Endothelial cell (in vitro differentiated cells): ENCODE data around the gene ZNF407. TPM values are rescaled to one million over a fixed set of nuclear protein-coding genes. Genes with fewer than 3 reads are reported as not detected.

Experiments
- DNase-seq: peaks from one replicate; pipeline ENCODE4 v3.0.0; 2021; ENCODE audit warnings: low spot score
- H3K27ac Mint-ChIP-seq: one replicate; pipeline ENCODE4 v1.8.0; 2021; ENCODE audit warnings: mixed read lengths, inconsistent platforms; ENCODE audit not compliant: unreplicated experiment
- H3K27me3 Mint-ChIP-seq: one replicate; pipeline ENCODE4 v1.8.0; 2021; ENCODE audit warnings: mild to moderate bottlenecking, moderate library complexity, mixed read lengths, inconsistent platforms; ENCODE audit not compliant: unreplicated experiment
- H3K36me3 Mint-ChIP-seq: one replicate; pipeline ENCODE4 v1.8.0; 2021; ENCODE audit warnings: mild to moderate bottlenecking, low read depth, mixed read lengths, inconsistent platforms; ENCODE audit not compliant: unreplicated experiment
- H3K4me1 Mint-ChIP-seq: one replicate; pipeline ENCODE4 v1.8.0; 2021; ENCODE audit warnings: mild to moderate bottlenecking, mixed read lengths, inconsistent platforms; ENCODE audit not compliant: unreplicated experiment
- H3K4me3 Mint-ChIP-seq: one replicate; pipeline ENCODE4 v1.8.0; 2021; ENCODE audit warnings: mild to moderate bottlenecking, mixed read lengths, inconsistent platforms; ENCODE audit not compliant: unreplicated experiment
- H3K9me3 Mint-ChIP-seq: one replicate; pipeline ENCODE4 v1.8.0; 2021; ENCODE audit warnings: mixed read lengths, inconsistent platforms; ENCODE audit not compliant: unreplicated experiment
- CTCF ChIP-seq: fragments of 200-600 bp; sonication (generic); IDR thresholded peaks from one replicate; pipeline ENCODE4 v1.5.0; 2021; ENCODE audit warnings: antibody characterized with exemption; ENCODE audit not compliant: unreplicated experiment
- total RNA-seq: library from RNA; stranded (reverse); fragmentation: NEBNext Ultra II Directional; extraction: Animal tissue kit (Norgen Biotek cat#: 25700); gene quantifications from one replicate; pipeline ENCODE4 v1.2.1, GENCODE V29; 2021; ENCODE audit not compliant: unreplicated experiment

Gene ZNF407
- total RNA-seq, 1 donor from 2014 or later: 16.8 TPM

- Mint-ChIP-seq H3K27ac (no peak overlapping the region), H3K9me3 (no peaks in the 10 kb centered on the region), H3K4me1 (peaks cover 2% of the 10 kb centered on the region), H3K27me3 (peaks cover 6% of the 10 kb centered on the region), H3K4me3 (no peak overlapping the region), H3K36me3 (peaks cover 4% of the 10 kb centered on the region)
- no peak for TF ChIP-seq CTCF
- no peak for DNase-seq
Observed at GRCh38 chr18:75089748-75090327, 492.2 kb downstream of the ZNF407 start.

GRCh38 chr18:75090336-75090735 is 492.7 kb downstream of the ZNF407 start:
- Mint-ChIP-seq H3K4me1 (peaks cover 2% of the 10 kb centered on the region), H3K27ac (no peak overlapping the region), H3K9me3 (no peaks in the 10 kb centered on the region), H3K36me3 (peaks cover 4% of the 10 kb centered on the region), H3K4me3 (no peak overlapping the region), H3K27me3 (peaks cover 6% of the 10 kb centered on the region)
- no peak for DNase-seq
- no peak for TF ChIP-seq CTCF

- Mint-ChIP-seq H3K9me3 (peaks cover 5% of the 10 kb centered on the region), H3K4me1 (no peaks in the 10 kb centered on the region), H3K27me3 (peaks cover 1% of the 10 kb centered on the region), H3K4me3 (no peak overlapping the region), H3K36me3 (no peaks in the 10 kb centered on the region), H3K27ac (no peak overlapping the region)
- no peak for TF ChIP-seq CTCF
- no peak for DNase-seq
Observed at GRCh38 chr18:75097491-75098225, 500.0 kb downstream of the ZNF407 start.

- no peak for DNase-seq
Observed at GRCh38 chr18:75100832-75101630, 503.4 kb downstream of the ZNF407 start.

More at GRCh38 chr18:75100832-75101630, 503.4 kb downstream of the ZNF407 start:
- no peak overlapping the region for H3K4me3 Mint-ChIP-seq
- H3K4me1 Mint-ChIP-seq: no peaks in the 10 kb centered on the region
- no peaks in the 10 kb centered on the region for H3K36me3 Mint-ChIP-seq
- H3K27me3 Mint-ChIP-seq: peaks cover 3% of the 10 kb centered on the region
- TF ChIP-seq CTCF: no peak
- no peak overlapping the region for H3K27ac Mint-ChIP-seq
- H3K9me3 Mint-ChIP-seq: peaks cover 5% of the 10 kb centered on the region
